NT2/D1 (cell line): ENCODE results near the gene NIBAN1.

Source experiments
- DNase-seq: peaks from one replicate; pipeline ENCODE4 v3.0.0-alpha.2; 2011; ENCODE audit warnings: low read depth, low spot score
- H3K27me3 ChIP-seq: 2 replicates; pipeline ENCODE4 v1.6.0; 2011; ENCODE audit warnings: mild to moderate bottlenecking; ENCODE audit not compliant: insufficient read length, insufficient read depth
- H3K36me3 ChIP-seq: 2 replicates; pipeline ENCODE4 v1.6.1; 2011; ENCODE audit warnings: mild to moderate bottlenecking, low read length, mixed read lengths; ENCODE audit not compliant: insufficient read depth, insufficient read length
- H3K4me1 ChIP-seq: 2 replicates; pipeline ENCODE4 v1.5.1; 2011; ENCODE audit not compliant: insufficient read depth, insufficient read length
- H3K4me3 ChIP-seq: 2 replicates; pipeline ENCODE4 v1.5.1; 2011; ENCODE audit warnings: low read depth; ENCODE audit not compliant: insufficient read length
- H3K9ac ChIP-seq: 2 replicates; pipeline ENCODE4 v1.6.0; 2011; ENCODE audit warnings: low read depth; ENCODE audit not compliant: insufficient read length
- H3K9me3 ChIP-seq: 2 replicates; pipeline ENCODE4 v1.5.1; 2011; ENCODE audit warnings: mild to moderate bottlenecking, low read length; ENCODE audit not compliant: insufficient read depth
- SUZ12 ChIP-seq: IDR thresholded peaks from 2 replicates; pipeline ENCODE4 v1.6.1; 2011; ENCODE audit not compliant: insufficient read length, insufficient read depth; ENCODE audit errors: extremely low read depth
- YY1 ChIP-seq: IDR thresholded peaks from 2 replicates; pipeline ENCODE4 v1.6.1; 2011; ENCODE audit not compliant: insufficient read length, insufficient read depth
- ZNF274 ChIP-seq: IDR thresholded peaks from 2 replicates; pipeline ENCODE4 v1.6.1; 2011; ENCODE audit warnings: mild to moderate bottlenecking, low read depth, low read length

The NIBAN1 gene

GRCh38 chr1:184940226-184940625 is 34.1 kb downstream of the NIBAN1 start:
- TF ChIP-seq YY1 (no peak), ZNF274 (no peak), SUZ12 (no peak)
- Histone ChIP-seq H3K9ac (no peak overlapping the region), H3K4me3 (no peak overlapping the region), H3K4me1 (no peaks in the 10 kb centered on the region), H3K9me3 (no peaks in the 10 kb centered on the region), H3K36me3 (no peaks in the 10 kb centered on the region), H3K27me3 (no peaks in the 10 kb centered on the region)
- no peak for DNase-seq

GRCh38 chr1:184937729-184938128 is 36.6 kb downstream of the NIBAN1 start:
- Histone ChIP-seq H3K4me1 (no peaks in the 10 kb centered on the region), H3K9me3 (no peaks in the 10 kb centered on the region), H3K36me3 (no peaks in the 10 kb centered on the region), H3K27me3 (no peaks in the 10 kb centered on the region), H3K9ac (no peak overlapping the region), H3K4me3 (no peak overlapping the region)
- no peak for TF ChIP-seq YY1
- no peak for TF ChIP-seq ZNF274
- TF ChIP-seq SUZ12 = no peak
- DNase-seq = no peak

GRCh38 chr1:184935920-184936798 is 38.1 kb downstream of the NIBAN1 start:
- no peak for DNase-seq
- TF ChIP-seq YY1 (no peak), ZNF274 (no peak), SUZ12 (no peak)
- no peak overlapping the region for H3K9ac ChIP-seq
- H3K9me3 ChIP-seq = no peaks in the 10 kb centered on the region
- no peaks in the 10 kb centered on the region for H3K36me3 ChIP-seq
- H3K27me3 ChIP-seq = no peaks in the 10 kb centered on the region
- H3K4me1 ChIP-seq = no peaks in the 10 kb centered on the region
- H3K4me3 ChIP-seq = no peak overlapping the region

GRCh38 chr1:184933944-184934343 is 40.4 kb downstream of the NIBAN1 start:
- Histone ChIP-seq H3K4me1 (no peaks in the 10 kb centered on the region), H3K36me3 (no peaks in the 10 kb centered on the region), H3K9me3 (no peaks in the 10 kb centered on the region), H3K27me3 (no peaks in the 10 kb centered on the region), H3K9ac (no peak overlapping the region), H3K4me3 (no peak overlapping the region)
- no peak for DNase-seq
- TF ChIP-seq YY1 = no peak
- TF ChIP-seq SUZ12 = no peak
- TF ChIP-seq ZNF274 = no peak

GRCh38 chr1:184932319-184932718 is 42.0 kb downstream of the NIBAN1 start:
- no peak for TF ChIP-seq ZNF274
- no peak for TF ChIP-seq YY1
- TF ChIP-seq SUZ12 = no peak
- no peaks in the 10 kb centered on the region for H3K9me3 ChIP-seq

GRCh38 chr1:184931566-184931965 is 42.7 kb downstream of the NIBAN1 start:
- Histone ChIP-seq H3K36me3 (no peaks in the 10 kb centered on the region), H3K27me3 (no peaks in the 10 kb centered on the region), H3K4me3 (no peak overlapping the region), H3K9me3 (no peaks in the 10 kb centered on the region), H3K4me1 (no peaks in the 10 kb centered on the region), H3K9ac (no peak overlapping the region)
- no peak for DNase-seq
- TF ChIP-seq ZNF274 (no peak), YY1 (no peak), SUZ12 (no peak)

More at GRCh38 chr1:184932319-184932718, 42.0 kb downstream of the NIBAN1 start:
- H3K4me3 ChIP-seq = no peak overlapping the region
- H3K9ac ChIP-seq = no peak overlapping the region
- no peaks in the 10 kb centered on the region for H3K36me3 ChIP-seq
- H3K27me3 ChIP-seq = no peaks in the 10 kb centered on the region
- no peak for DNase-seq
- H3K4me1 ChIP-seq = no peaks in the 10 kb centered on the region

GRCh38 chr1:184930645-184931044 is 43.7 kb downstream of the NIBAN1 start:
- no peaks in the 10 kb centered on the region for H3K36me3 ChIP-seq
- TF ChIP-seq ZNF274 (no peak), YY1 (no peak), SUZ12 (no peak)
- no peaks in the 10 kb centered on the region for H3K4me1 ChIP-seq
- H3K9me3 ChIP-seq = no peaks in the 10 kb centered on the region
- H3K4me3 ChIP-seq = no peak overlapping the region
- no peak overlapping the region for H3K9ac ChIP-seq
- no peak for DNase-seq
- no peaks in the 10 kb centered on the region for H3K27me3 ChIP-seq
